GM12875 (cell line): ENCODE results near the gene MCRIP1.
A peak's percentile ranks its signal among the peaks of the same experiment; 100 is the strongest.

ENCODE experiments used
- H3K4me3 ChIP-seq: one replicate; pipeline ENCODE4 v1.5.1; 2011; ENCODE audit warnings: low read depth, low read length, control low read depth
- CTCF ChIP-seq: IDR thresholded peaks from 2 replicates; pipeline ENCODE4 v1.5.1; 2011; ENCODE audit warnings: low read depth, mild to moderate bottlenecking, control low read depth, inconsistent platforms, low read length, moderate library complexity, borderline replicate concordance; ENCODE audit not compliant: insufficient read depth

The MCRIP1 gene

DNA sequence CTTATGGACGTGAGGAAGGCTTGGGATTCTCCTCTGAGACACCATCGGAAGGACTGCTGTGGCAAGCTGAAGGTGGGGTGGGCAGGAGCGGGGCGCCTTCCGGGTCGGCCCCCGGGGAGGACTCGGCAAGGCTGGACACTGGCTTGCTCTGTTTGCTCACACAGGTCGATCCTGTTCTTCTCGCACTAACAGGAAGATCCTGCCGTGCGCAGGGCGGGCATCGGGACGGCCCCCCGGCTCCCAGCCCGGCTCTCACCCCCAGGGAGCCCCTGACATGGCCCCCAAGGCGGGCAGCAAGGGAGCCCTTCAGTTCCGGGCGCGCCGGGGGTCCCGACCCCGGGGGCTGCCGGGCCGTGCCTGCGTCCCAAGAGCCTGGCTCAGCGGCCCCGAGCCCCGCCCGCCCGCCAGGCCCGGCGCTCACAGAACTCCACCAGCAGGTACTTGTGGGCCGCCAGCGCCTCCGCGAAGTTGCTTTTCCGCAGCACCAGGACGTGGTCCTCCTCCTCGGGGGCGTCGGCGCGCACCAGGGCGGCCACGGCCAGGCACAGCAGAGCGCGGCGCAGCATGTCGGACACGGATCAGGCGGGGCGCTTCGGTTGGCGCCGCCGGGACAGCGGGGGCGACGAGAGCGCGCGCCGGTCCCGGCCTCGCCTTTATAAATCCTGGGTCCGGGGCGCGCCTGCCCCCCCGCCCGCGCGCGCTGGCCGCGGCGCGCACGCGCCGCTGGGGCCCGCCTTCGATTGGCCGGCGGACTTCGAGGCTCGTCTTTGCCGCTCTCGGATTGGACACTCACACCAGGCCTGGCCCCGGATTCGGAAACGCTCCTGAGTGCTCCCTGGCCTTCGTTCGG is 27.0 kb upstream of the MCRIP1 start, which contains the start of gene P4HB:
Gene P4HB, minus strand, starts transcription at position 630 of the 850 bp plus-strand sequence. Its CDS starts 64 bp downstream, at position 566.
- no peak for TF ChIP-seq CTCF
- peak within 1 kb of the TSS; percentile 81 for H3K4me3 ChIP-seq

DNA sequence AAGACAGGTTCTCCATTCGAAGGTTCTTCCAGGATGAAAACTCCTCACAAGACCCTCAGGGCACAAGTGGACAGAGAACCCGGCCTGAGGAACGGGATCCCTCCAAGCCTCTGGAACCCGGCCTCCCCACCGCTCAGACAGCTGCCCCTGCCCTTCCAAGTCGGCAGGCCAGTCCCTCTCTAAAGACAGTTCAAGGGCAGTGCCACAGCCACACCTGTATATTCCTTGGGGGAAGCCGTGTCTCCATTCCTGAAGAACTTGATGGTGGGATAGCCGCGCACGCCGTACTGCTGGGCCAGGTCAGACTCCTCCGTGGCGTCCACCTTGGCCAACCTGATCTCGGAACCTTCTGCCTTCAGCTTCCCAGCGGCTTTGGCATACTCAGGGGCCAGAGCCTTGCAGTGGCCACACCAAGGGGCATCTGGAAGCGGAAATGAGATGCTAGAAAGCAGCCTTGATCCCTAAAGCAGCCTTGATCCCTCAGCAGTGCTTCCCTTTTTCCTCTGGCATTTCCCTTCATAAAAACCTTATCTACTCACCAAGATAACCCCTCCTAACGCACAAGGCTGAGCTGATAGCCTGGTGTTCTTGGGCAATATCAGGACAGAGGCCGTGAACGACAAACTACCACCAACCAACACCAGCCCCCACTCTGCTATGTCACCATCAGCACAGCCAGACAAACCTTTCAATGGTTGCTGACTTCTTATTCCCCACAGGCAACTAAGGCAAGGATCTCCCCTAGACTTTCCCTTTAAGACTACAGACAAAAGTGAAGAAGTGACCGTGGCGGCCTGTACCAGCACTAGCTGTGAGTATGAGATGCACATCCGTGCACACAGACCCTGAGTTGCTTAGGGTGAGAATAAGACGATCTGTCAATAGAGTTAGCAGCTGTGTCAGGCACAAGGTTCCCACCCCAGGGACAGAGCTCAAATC is 26.1 kb upstream of the MCRIP1 start:
- no peak for TF ChIP-seq CTCF
- H3K4me3 ChIP-seq: peak overlapping the region; percentile 81

GRCh38 chr17:81858170-81858966 is 25.3 kb upstream of the MCRIP1 start:
- H3K4me3 ChIP-seq: peak overlapping the region; percentile 81
- no peak for TF ChIP-seq CTCF

- no peak overlapping the region for H3K4me3 ChIP-seq
- no peak for TF ChIP-seq CTCF
Observed at GRCh38 chr17:81854974-81855774, 22.1 kb upstream of the MCRIP1 start.

- no peak for TF ChIP-seq CTCF
- H3K4me3 ChIP-seq: no peak overlapping the region
Observed at GRCh38 chr17:81852237-81852636, 19.1 kb upstream of the MCRIP1 start.

DNA sequence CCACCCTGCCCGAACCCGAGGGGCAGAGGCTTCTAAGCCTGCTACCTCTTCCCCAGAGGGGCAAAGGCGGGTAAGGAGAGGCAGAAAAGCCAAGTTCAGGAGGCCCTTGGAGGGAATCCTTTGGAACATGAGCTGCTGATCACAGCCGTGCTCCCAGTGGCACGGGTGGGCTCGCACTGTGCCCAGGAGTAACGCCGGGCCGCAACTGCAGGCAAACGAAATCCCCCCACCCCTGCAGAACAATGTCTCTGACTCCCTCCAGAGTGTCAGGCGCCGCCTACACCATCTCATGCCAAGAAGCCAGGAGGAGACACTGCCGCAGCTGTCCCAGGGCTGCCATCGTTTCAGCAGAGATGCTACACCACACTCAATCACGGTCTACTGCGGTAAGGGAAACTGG is 18.3 kb upstream of the MCRIP1 start:
- H3K4me3 ChIP-seq: no peak overlapping the region
- no peak for TF ChIP-seq CTCF
